Prostate gland (tissue), 2 donors: ENCODE data around the gene REG3G.

Experiments
- POLR2A ChIP-seq: fragments of 450-650 bp; IDR thresholded peaks from one replicate; pipeline ENCODE4 v1.6.1; 2016; ENCODE audit warnings: antibody characterized with exemption, mild to moderate bottlenecking
- POLR2AphosphoS5 ChIP-seq: sonication (generic); formaldehyde crosslinking; IDR thresholded peaks from one replicate; pipeline ENCODE4 v1.6.1; 2017; ENCODE audit warnings: antibody characterized with exemption
- TF ChIP-seq, protein P1 (sequence below), 4 experiments: fragments of 200-600 bp in 2 of 4; fragments of 450-650 bp in 2 of 4; sonication (generic) in 2 of 4; IDR thresholded peaks; 1 replicate in 3 of 4; 2 replicates in 1 of 4; pipeline ENCODE4 v1.5.1; 2016 to 2019; ENCODE audit warnings: antibody characterized with exemption in 4 of 4, mild to moderate bottlenecking in 2 of 4, moderate library complexity in 2 of 4

DNA sequence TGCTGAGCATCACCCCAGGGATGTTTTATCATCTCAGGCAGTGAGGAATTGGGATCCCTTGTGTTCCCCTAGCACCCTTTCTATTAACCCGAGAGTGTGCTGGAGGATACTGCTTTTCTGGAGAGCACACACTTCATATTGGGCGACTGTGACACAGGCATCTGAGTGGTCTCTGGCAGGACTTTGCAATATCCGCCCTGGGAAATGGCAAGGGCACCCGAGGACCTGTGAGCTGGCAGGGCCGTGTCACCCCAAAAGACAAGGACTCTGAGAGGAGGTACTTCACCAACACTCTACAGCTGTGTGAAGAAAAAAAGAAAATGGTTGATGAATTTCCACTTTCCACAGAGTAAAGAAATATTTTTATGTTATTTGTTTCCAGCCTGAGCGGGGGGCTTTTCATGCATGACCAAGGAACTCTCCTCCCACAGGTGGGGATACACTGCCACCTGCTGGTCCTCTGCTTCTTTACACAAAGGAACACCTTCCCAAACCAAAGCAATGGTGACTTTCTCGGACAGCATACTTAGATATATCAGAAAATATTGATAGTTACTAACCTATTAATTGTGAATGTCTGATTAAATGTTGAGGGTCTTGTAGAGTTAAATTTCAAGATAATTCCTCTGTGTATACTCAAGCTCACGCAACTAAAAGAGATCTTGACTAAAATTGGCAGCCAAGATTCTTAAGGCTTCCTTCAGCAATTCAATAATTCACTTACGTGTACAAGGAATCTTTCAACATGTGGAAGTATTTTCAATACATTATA lies 45.9 kb upstream of the REG3G start:
- TF ChIP-seq POLR2AphosphoS5 (no peak), POLR2A (no peak)
- TF ChIP-seq, protein P1, sequence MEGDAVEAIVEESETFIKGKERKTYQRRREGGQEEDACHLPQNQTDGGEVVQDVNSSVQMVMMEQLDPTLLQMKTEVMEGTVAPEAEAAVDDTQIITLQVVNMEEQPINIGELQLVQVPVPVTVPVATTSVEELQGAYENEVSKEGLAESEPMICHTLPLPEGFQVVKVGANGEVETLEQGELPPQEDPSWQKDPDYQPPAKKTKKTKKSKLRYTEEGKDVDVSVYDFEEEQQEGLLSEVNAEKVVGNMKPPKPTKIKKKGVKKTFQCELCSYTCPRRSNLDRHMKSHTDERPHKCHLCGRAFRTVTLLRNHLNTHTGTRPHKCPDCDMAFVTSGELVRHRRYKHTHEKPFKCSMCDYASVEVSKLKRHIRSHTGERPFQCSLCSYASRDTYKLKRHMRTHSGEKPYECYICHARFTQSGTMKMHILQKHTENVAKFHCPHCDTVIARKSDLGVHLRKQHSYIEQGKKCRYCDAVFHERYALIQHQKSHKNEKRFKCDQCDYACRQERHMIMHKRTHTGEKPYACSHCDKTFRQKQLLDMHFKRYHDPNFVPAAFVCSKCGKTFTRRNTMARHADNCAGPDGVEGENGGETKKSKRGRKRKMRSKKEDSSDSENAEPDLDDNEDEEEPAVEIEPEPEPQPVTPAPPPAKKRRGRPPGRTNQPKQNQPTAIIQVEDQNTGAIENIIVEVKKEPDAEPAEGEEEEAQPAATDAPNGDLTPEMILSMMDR (IDR thresholded peaks at IDR 0.05) = peak in 3 of 4 experiments; percentile 41 to 48 (median 42)
